Adrenal gland (tissue), 12 donors: ENCODE results near the gene RAB6A. TPM values are rescaled to one million over a fixed set of nuclear protein-coding genes. Genes with fewer than 3 reads are reported as not detected.

Experiments
- DNase-seq, 7 donors: peaks; one replicate each; pipeline ENCODE4 v3.0.0-alpha.2; 2019 to 2020
- H3K27ac ChIP-seq, 5 donors: fragments of 200-600 bp; sonication (generic) in 4 of 5; 1 replicate in 3 of 5; 2 replicates in 2 of 5; pipeline versions ENCODE4 v1.5.1 to v1.8.0; 2016 to 2020; ENCODE audit warnings: mild to moderate bottlenecking in 1 of 5
- H3K27me3 ChIP-seq: fragments of 200-600 bp; 2 replicates; pipeline ENCODE4 v1.8.0; 2021
- H3K36me3 ChIP-seq, 2 donors: fragments of 200-600 bp; replicated peaks in 1 of 2; 1 replicate in 1 of 2; 2 replicates in 1 of 2; pipeline versions ENCODE4 v1.5.1 to v1.8.0; 2018 to 2022
- H3K4me1 ChIP-seq, 2 donors: fragments of 200-600 bp; replicated peaks in 1 of 2; 1 replicate in 1 of 2; 2 replicates in 1 of 2; pipeline versions ENCODE4 v1.5.1 to v1.8.0; 2018 to 2021
- H3K4me3 ChIP-seq, 4 donors: fragments of 200-600 bp; sonication (generic) in 3 of 4; one replicate each; pipeline ENCODE4 v1.5.1; 2016 to 2018
- H3K9me3 ChIP-seq, 3 donors: fragments of 200-600 bp; sonication (generic) in 1 of 3; replicated peaks in 1 of 3; 1 replicate in 2 of 3; 2 replicates in 1 of 3; pipeline versions ENCODE4 v1.5.1 to v1.8.0; 2016 to 2021
- CTCF ChIP-seq, 6 experiments: fragments of 450-650 bp in 4 of 6; fragments of 200-600 bp in 2 of 6; sonication (generic) in 1 of 6; IDR thresholded peaks; 1 replicate in 5 of 6; 2 replicates in 1 of 6; pipeline versions ENCODE4 v1.5.1 to v1.8.0; 2016 to 2021; ENCODE audit warnings: antibody characterized with exemption in 6 of 6, mild to moderate bottlenecking in 2 of 6, moderate library complexity in 1 of 6
- POLR2A ChIP-seq, 2 donors: fragments of 450-650 bp; IDR thresholded peaks; one replicate each; pipeline ENCODE4 v1.6.1; 2017; ENCODE audit warnings: antibody characterized with exemption in 2 of 2, mild to moderate bottlenecking in 2 of 2, moderate library complexity in 1 of 2
- WGBS, 4 donors: extraction: QIAGEN DNeasy Blood & Tissue Kit in 2 of 4; methylation state at CpG; one replicate each; pipeline versions ENCODE4 v1.1.5 to v1.1.7; 2013 to 2017; 5-methylcytosine and 5-hydroxymethylcytosine counted together
- intact Hi-C, 2 donors: fragments of 100-400 bp; cut with DNase I; formaldehyde crosslinking; loops; one replicate each; pipeline versions ENCODE4 v1.14.1 to v1.15.0; 2022 to 2023
- polyA plus RNA-seq, 3 donors: library from polyadenylated mRNA; stranded (reverse); fragments of 200-250 nt in 2 of 3; fragments of 350-450 nt in 1 of 3; fragmentation: Illumina TruSeq in 1 of 3; extraction: RNeasy Lipid Tissue Mini Kit (QIAGEN cat#74804) in 1 of 3; gene quantifications; one replicate each; pipeline ENCODE4 v1.2.3, GENCODE V29; 2013 to 2014
- total RNA-seq, 9 donors: library from RNA; depleted of rRNA in 4 of 9; stranded (reverse); fragments of >200 nt in 4 of 9; fragments of 120-200 nt in 1 of 9; fragmentation: NEBNext Ultra II Directional in 1 of 9; extraction: Animal tissue kit (Norgen Biotek cat#: 25700) in 1 of 9; gene quantifications; one replicate each; pipeline versions ENCODE4 v1.1.0 to v1.2.4, GENCODE V29; 2013 to 2023
- donor health status: healthy with polysubstance abuse.
- donor health status: Bipolar disorder and iron deficiency.
- donor health status: DM: yes; HTN: yes; CAD: no.
- donor health status: DM: no; HTN: no; CAD: no.
- donor health status: DM: no; HTN: no; CAD: no.
- donor health status: DM: yes; HTN: yes; CAD: no.

The RAB6A gene
- total and polyA plus RNA-seq, 12 donors, result 27.8 to 283 (median 131) TPM

GRCh38 chr11:73715541-73715940 lies 45.3 kb downstream of the RAB6A start:
- Histone ChIP-seq H3K9me3 (no peaks in the 10 kb centered on the region), H3K4me1 (peaks cover 6 to 14% of the 10 kb centered on the region in 2 donors), H3K27me3 (no peaks in the 10 kb centered on the region), H3K27ac (no peak overlapping the region), H3K4me3 (no peak overlapping the region), H3K36me3 (peaks cover 0 to 24% of the 10 kb centered on the region in 2 donors)
- no peak for DNase-seq
- TF ChIP-seq CTCF (IDR thresholded peaks at IDR 0.05) (no peak), POLR2A (IDR thresholded peaks at IDR 0.05) (no peak)
- 89 to 95% (median 93%) methylated on average over 2 of the region's 2 CpGs for WGBS, 4 donors
- intact Hi-C loops, result no loop called here

- no peaks in the 10 kb centered on the region for H3K9me3 ChIP-seq
- no peak overlapping the region for H3K4me3 ChIP-seq
- peaks cover 0 to 6% of the 10 kb centered on the region in 2 donors for H3K4me1 ChIP-seq
- whole genome bisulfite sequencing, 4 donors, result 80 to 98% (median 95%) methylated on average over 3 of the region's 3 CpGs
- intact Hi-C loops, result no loop called here
- TF ChIP-seq CTCF (IDR thresholded peaks at IDR 0.05) (no peak), POLR2A (IDR thresholded peaks at IDR 0.05) (no peak)
- H3K27ac ChIP-seq, result no peak overlapping the region
- no peaks in the 10 kb centered on the region for H3K27me3 ChIP-seq
- H3K36me3 ChIP-seq, result peaks cover 0 to 33% of the 10 kb centered on the region in 2 donors
- no peak for DNase-seq
Observed at GRCh38 chr11:73710964-73711363, 49.9 kb downstream of the RAB6A start.

GRCh38 chr11:73705053-73705452 lies 55.8 kb downstream of the RAB6A start:
- no peaks in the 10 kb centered on the region for H3K27me3 ChIP-seq
- no peak for DNase-seq
- no peaks in the 10 kb centered on the region for H3K9me3 ChIP-seq
- no peaks in the 10 kb centered on the region for H3K4me1 ChIP-seq
- H3K4me3 ChIP-seq, result no peak overlapping the region
- 86 to 100% (median 97%) methylated on average over 1 of the region's 1 CpG for WGBS, 4 donors
- TF ChIP-seq POLR2A (IDR thresholded peaks at IDR 0.05) (no peak), CTCF (IDR thresholded peaks at IDR 0.05) (no peak)
- H3K27ac ChIP-seq, result no peak overlapping the region
- peaks cover 0 to 41% of the 10 kb centered on the region in 2 donors for H3K36me3 ChIP-seq
- intact Hi-C loops, result no loop called here

- Histone ChIP-seq H3K27me3 (no peaks in the 10 kb centered on the region), H3K4me3 (no peak overlapping the region), H3K27ac (no peak overlapping the region), H3K4me1 (no peaks in the 10 kb centered on the region), H3K9me3 (no peaks in the 10 kb centered on the region), H3K36me3 (peaks cover 0 to under 1% of the 10 kb centered on the region in 2 donors)
- DNase-seq, result no peak
- intact Hi-C loops, result no loop called here
- TF ChIP-seq CTCF (IDR thresholded peaks at IDR 0.05) (no peak), POLR2A (IDR thresholded peaks at IDR 0.05) (no peak)
- WGBS, 4 donors, result 93 to 95% (median 94%) methylated on average over 4 of the region's 4 CpGs
Observed at GRCh38 chr11:73693899-73694525, 66.9 kb downstream of the RAB6A start.
